Measurements from ENCODE around the gene MRPS7.

- TF ChIP-seq FOS (IDR thresholded peaks at IDR 0.05; ENCODE audit: borderline replicate concordance, insufficient read depth, low read length) (no peak), POLR2AphosphoS5 (IDR thresholded peaks at IDR 0.05; ENCODE audit: insufficient read depth, low read depth, low read length) (no peak), CTCF (IDR thresholded peaks at IDR 0.05; ENCODE audit: extremely low read depth in 1 of 2, insufficient read depth in 1 of 2, low read depth in 1 of 2, low read length in 2 of 2) (no peak), GATA2 (IDR thresholded peaks at IDR 0.05; ENCODE audit: insufficient read depth, insufficient read length, low read depth, low read length) (no peak), JUN (IDR thresholded peaks at IDR 0.05; ENCODE audit: borderline replicate concordance, insufficient read depth, insufficient read length, low read depth) (no peak), POLR2A (IDR thresholded peaks at IDR 0.05; ENCODE audit: low read depth, low read length) (no peak)
Measured at GRCh38 chr17:75238020-75238580, 23.6 kb upstream of the MRPS7 start.

Measured in endothelial cell of umbilical vein (primary cell).